ENCODE results near the gene TOP1.
"Not testable (repeated sequence)": the region's sequence is repeated elsewhere in the genome, so short reads cannot be mapped to it uniquely, and the experiment has no call there.

The TOP1 gene

DNA sequence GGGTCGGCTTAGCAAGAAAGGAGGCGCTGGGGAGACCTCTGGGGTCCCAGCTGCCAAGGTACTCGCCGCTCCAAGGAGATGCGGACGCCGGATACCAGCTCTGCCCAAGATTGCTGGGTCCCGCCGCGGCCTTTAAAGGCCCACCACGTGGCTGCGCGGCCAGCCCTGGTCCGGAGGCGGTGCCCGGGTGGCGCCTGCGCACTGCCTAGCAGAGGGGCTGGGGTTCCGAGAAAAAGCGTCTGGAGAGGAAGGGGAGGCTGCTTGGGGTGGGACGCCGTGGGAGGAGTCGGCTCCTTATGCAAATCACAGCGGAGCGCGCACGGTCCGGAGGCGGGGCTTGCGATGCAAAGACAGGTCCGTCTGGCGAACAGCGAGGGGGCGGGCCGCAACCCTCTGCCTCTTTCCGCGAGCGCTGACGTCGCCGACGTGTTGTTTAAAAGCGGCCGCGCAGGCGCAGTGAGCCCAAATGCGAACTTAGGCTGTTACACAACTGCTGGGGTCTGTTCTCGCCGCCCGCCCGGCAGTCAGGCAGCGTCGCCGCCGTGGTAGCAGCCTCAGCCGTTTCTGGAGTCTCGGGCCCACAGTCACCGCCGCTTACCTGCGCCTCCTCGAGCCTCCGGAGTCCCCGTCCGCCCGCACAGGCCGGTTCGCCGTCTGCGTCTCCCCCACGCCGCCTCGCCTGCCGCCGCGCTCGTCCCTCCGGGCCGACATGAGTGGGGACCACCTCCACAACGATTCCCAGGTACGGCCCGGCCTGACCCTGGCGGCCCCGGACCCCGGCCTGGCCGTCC, at the start of gene TOP1:
Gene TOP1 (plus strand): TSS at position 464 of the 791 bp plus-strand sequence. CDS start 246 bp downstream, at position 710.
- peak; percentile 100 for DNase-seq

DNA sequence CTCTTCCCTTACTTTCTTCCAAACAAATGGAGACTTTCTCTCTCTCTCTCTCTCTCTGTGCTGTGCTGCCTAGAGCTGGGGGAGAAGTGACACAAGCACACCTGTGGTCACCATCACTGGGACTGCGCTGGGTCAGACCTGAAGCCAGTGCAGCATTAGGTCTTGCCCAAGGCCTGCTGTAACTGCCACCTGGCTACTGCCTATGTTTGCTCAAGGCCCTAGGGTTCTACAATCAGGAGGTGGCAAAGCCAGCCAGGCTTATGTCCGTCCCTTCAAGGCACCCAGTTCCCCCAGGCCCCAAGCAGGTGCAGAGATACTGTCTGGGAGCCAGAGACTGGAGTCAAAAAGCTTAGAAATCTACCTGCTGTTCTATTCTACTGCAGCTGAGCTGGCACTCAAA, 49.4 kb upstream of the TOP1 start:
- no peak for DNase-seq

DNA sequence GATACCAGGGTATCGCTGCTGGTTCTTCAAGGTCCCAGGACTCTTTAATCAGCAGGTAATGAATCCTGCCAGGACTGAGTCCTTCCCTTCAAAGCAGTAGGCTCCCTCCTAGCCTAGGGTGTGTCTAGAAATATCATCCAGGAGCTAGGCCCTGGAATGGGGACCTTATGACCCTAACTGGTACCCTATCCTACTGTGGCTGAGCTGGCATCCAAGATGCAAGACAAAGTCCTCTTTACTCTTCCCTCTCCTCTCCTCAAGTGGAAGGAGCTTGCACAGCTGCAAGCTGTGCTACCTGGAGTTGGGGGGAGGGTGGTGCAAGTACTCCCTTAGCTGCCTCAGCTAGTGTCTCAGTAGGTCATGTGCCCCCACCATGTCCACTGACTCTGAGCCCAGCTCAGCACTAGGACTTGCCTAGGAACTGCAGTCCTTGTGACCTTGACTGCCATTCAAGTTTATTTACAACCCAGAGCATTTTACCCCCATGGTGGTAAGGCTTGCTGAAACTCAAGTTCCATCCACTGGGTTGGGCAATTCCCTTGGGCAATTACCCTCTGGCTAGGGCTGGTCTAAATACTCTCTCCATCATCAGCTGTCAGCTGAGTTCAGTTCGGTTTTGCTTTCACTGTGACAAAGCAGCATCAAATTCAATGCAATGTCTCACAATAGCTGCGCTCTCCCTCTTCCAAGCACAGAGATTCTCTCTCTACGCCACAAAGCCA, 48.4 kb upstream of the TOP1 start:
- no peak for DNase-seq

DNA sequence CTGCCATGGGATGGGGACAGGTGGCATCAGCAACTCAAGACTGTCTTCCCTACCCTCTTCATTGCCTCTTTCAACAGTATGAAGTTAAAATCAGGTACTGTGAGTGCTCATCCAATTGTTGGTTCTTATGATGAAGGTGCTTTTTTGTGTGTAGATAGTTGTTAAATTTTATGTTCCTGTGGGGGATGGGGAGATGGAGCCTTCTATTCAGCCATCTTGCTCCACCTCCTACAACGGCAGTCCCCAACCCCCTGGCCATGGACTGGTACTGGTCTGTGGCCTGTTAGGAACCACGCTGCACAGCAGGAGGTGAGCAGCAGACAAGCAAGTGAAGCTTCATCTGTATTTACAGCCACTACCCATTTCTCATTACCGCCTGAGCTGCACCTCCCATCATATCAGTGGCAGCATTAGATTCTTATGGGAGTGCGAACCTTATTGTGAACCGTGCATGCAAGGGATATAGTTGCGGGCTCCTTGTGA, 47.8 kb upstream of the TOP1 start:
- DNase-seq = no peak

DNA sequence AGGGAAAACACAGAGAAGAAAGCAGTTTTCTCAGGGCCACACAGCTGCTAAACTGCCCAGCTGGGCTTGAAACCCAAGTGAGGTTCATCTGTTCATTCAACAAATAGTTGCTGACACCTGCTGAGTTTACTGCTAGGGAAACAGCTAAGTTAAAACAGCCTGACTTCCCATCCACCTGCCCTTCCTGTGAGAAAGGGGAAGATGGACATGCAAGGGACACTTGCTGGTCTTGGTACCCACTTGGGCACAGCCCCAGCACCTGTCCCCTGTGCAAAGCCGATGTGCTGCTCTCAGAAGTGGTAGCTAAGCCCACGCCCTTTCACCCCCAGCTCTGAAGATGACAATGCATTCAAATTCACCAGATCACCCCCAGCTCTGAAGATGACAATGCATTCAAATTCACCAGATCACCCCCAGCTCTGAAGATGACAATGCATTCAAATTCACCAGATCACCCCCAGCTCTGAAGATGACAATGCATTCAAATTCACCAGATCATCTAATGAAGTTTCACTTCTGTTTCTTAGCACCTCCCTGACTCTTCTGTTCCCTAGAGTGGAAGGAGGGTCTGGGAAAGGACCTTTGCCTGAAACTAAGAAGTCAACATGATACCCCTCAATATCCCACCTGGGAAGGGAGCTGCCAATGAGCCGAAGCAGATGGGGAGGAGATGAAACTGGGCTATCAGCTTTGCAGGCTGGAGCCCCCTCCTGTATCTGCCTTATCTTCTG, 46.0 kb upstream of the TOP1 start:
- DNase-seq = no peak

DNA sequence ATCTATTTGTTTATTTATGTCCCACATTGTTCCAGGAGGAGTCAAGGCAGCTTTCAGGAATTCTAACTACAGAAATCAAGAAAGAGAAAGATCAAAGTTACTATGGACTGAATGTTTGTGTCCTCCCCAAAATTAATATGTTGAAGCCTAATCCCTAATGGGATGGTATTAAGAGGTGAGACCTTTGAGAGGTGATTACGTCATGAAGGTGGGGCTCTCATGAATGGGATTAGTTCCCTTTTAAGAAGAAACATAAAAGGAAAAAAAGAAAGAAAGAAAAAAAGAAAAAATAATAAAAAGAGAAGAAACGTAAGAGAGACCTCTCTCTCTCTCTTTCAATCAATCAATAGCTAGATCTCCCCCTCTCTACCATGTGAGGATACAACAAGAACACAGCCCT, 44.7 kb upstream of the TOP1 start:
- DNase-seq = no peak

DNA sequence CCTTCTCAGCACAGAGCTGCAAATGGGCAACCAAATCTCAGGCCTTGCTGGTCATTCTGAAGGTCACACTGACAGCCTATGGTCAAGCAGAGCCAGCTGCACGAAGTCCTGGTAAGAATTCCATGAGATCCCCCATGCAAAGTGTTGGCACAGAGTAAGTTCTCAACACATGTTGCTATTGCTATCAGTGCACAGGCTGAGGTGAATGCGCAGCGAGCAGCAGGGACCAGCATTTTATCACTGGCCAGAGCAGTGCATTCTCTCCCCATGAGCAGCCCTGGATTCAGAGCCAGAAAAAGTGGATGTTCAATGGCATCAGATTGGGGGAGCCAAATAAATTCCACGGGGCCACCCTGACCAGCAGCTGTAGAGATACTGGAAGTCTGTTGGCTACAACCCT, 44.1 kb upstream of the TOP1 start:
- no peak for DNase-seq

DNA sequence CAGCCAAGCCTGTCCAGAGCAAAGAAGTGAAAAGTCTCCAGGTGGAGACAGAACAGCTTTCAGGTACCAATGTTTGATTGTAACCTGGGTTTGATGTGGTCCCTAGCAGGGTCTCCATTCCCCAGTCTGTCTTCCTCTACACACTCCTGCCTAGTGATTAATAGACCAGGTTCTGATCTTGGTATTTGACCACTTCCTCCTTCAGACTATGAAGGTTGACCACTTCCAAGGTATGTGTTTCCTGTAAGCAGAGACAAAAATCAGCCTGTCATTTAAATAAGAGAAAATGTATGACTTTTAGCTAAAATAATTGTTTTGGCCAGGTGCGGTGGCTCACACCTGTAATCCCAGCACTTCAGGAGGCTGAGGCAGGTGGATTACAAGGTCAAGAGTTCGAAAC, 41.8 kb upstream of the TOP1 start:
- no peak for DNase-seq

DNA sequence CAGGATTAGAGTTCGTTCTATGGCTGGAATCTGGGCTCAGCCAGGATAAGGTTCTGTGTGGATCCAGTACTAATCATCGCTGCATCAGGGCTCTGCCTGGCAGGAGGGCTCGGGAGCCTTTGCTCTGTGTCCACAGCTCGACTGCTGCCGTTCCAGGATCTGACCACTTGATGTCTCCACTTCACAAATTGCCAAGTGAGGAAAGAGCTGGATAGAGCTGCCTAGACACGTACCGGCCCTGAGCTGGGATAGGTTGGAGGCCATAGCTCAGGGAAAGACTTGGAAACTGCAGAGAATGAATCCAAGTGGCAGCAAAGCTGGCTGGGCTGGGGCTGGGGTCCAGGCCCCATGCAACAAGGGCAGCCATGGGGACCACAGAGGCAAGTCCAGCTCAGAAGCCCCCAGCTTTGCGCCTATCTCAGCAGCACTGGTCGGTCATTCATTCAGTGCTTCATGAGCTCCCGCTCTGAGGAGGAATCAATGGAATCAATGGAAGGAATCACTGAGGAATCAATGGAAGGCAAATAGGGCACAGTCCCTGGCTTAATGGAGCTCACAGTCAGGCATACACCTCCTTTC, 38.0 kb upstream of the TOP1 start:
- peak; percentile 90 for DNase-seq

DNA sequence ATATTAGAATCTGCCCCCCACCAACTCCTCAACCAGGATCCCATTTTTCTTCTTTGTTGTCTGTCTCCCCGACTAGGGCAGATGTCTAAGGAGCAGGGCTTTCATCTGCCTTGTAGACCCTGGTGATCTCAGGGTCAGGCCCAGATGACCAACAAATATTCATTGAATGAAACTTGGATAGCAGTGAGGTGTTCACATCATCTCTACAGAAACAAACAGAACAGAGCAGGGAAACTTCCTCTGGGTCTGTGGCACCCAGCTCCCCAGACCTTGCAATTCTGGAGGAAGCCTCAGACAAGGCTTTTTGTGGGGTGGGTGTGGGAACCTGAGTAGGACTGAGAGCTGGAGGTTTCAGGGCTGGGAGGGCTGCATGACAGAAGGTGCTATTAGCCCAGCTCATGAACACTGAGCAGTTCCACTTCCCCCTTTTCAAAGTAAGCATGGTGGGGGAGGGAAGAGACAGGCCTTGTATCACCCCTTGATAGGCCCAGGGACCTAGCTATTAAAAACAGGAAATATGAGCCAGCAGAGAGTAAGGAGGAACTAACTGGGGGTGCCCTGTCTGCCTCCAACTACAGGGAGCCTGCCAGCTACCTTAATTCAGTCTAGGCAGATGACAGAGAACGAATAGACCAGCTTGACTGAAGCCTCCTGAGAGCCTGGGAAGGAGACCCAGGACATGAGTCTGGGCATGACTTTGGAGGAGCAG, 37.3 kb upstream of the TOP1 start:
- DNase-seq = peak; percentile 39

DNA sequence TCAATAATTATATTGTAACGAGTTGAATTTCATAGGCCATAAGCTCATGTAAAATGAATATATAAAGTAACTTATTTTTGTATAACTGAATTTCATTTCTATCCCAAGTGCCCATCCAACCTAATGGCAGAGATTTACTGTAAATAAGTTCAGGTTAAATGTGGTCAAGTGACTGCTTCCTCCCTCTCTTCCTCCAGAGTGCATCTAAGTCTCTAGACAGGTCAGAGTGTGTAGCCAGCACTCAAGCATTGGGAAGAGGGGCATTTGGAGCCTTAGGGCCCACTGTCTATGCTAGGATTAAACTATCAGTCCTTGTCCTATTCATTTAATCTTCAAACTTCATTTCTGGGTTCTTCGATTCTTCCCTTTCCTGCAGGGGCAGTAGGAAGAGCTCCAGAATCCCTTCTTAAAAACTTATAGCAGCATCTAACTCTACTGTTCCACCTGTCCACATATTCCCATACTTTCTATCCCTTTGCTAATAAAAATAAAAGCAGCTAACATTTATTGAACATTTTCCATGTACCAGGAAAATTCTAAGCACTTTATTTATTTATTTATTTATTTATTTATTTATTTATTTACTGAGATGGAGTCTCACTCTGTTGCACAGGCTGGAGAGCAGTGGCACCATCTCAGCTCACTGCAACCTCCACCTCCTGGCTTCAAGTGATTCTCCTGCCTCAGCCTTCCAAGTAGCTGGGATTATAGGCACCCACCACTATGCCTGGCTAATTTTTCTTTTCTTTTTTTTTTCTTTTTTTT, 36.1 kb upstream of the TOP1 start:
- DNase-seq = no peak

DNA sequence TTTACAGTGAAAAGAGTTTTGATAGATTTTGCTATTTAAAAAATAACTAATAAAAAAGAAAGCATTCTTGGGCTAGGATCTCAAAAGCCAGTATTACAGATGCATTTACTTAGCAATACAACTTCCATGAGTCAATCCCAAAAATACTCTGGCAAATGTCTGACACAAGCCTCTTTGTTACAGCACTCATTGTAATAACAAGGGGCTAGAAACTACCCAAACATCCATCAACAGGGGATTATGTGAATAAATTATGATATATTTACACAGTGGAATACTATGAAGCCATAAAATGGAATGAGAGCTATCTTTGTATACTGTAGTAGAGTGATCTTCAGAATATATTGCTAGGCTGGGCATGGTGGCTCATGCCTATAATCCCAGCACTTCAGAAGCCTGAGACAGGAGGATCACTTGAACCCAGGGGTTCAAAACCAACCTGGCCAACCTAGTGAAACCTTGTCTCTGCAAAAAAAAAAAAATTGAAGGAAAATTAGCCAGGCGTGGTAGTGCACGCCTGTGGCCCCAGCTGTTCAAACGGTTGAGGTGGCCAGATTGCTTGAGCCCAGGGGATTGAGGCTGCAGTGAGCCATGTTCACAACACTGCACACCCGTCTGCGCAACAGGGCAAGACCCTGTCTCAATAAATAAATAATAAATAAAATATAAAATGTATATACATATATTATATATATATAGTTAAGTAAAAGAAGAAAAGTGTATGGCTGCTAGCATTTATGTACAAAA, 34.7 kb upstream of the TOP1 start:
- DNase-seq = no peak

DNA sequence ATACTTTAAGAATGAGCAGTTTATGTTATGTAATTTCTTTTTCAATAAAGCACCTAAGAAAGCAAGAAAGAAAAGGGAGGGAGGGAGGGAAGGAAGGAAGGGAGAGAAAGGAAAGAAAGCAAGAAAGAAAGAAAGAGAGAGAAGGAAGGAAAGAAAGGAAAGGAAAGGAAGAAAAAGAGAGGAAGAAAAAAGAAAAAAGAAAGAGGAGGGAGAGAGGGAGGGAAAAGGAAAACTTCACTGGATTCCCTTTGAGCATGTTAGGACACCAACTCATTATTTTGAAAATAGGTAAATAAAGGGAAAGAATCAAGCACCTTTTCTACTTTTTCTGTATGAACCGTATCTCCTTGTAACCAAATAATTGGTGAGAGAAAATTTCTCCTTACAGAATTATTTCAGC, 32.3 kb upstream of the TOP1 start:
- no peak for DNase-seq

DNA sequence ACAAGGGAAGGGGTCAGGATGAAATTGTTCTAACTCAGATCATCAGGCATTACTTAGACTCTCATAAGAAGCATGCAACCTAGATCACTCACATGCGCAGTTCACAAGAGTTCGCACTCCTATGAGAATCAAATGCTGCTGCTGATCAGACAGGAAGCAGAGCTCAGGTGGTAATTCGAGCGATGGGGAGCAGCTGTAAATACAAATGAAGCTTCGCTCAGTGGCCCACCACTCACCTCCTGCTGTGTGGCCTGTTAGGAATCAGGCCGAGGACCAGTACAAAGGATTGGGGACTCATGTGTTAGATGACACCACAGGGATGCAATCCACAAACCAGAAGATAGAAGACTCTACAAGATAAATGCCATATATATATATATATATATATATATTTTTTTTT, 31.5 kb upstream of the TOP1 start:
- no peak for DNase-seq

DNA sequence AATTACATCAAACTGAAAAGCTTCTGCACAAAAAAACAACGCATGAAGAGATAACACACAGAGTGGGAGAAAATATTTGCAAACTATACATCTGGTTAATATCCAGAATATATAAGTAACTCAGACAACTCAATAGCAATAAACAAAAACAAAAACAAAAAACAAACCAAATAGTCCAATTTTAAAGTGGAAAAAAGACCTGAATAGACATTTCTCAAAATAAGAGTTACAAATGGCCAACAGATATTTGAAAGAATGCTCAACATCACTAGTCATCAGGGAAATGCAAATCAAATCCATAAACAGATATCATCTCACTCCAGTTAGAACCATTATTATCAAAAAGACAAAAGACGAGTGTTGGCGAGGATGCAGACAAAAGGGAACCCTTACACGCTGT, 28.8 kb upstream of the TOP1 start:
- no peak for DNase-seq

DNA sequence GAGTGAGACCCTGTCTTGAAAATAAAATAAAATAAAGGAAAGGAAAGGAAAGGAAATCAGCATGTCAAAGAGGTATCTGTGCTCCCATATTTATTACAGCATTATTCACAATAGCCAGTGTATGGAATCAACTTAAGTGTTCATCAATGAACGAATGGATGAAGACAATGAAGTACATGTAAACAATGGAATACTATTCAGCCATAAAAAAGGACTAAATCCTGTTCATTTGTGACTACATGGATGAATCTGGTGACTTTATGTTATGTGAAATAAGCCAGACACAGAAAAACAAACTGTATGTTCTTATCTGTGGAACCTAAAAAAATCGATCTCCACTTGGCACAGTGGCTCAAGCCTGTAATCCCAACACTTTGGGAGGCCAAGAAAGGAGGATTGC, 28.0 kb upstream of the TOP1 start:
- DNase-seq = no peak

DNA sequence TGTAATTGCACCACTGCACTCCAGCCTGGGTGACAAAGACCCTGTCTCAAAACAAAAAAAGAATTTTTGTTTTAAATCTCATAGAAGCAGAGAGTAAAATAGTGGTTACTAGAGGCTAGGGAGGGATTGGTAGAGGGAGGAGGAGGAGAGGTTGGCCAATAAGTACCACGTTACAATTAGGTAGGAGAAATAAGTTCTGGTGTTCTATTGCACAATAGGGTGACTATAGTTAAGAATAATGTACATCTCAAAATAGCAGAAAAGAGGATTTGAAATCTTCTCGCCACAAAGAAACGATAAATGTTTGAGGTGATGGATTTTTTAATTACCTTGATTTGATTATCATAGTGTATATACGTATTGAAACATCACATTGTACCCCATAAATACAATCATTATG, 27.1 kb upstream of the TOP1 start:
- DNase-seq = no peak

DNA sequence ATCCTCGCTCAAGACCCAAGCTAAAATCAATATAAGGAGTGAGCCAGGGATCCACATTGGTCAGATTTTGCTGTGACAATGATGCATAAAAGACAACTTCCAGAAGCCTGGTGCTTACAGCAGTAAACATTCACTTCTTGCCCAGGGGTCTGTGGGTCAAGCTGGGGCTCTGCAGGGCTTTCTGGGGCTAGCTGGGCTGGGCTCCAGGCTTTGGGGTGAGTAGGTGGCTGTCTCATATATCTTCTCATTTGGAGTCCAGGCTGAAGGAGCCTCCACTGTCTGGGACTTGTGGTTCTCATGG, 25.8 kb upstream of the TOP1 start:
- no peak for DNase-seq

DNA sequence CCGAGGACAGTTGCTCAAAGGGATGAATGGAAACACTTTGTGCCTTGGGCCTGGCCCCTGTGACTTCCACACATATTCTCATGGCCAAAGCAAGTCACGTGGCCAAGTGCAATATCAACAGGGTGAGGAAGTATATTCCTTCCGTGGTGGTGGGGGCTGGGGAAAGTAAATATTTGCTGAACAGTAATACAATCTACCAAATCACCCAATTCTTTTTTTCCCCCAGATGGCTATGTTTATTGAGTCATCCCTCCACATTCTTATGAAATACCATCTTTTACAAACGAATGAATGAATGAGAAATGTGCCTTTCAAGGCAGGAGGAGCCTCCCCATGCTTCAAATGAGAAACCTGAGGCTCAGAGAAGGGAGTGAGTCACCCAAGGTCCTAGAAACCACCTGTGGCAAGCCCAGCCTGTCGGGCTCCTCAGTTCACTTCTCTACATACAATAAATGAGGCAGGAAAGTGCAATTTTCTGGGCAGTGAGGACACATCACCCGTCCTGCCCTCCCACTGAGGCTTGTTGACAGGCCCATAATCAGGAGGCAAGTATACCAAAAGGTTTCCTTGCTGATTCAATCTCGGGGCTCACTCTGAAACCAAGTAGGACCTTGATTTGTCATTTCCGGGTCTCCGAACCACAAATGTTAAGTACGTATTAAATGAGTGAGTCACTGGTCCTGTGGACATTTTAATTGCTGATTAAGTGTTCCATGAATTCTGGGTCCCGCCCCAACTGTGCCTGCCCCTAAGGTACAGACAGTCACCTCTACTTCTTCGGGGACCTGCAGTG, 25.3 kb upstream of the TOP1 start:
- peak; percentile 99 for DNase-seq

DNA sequence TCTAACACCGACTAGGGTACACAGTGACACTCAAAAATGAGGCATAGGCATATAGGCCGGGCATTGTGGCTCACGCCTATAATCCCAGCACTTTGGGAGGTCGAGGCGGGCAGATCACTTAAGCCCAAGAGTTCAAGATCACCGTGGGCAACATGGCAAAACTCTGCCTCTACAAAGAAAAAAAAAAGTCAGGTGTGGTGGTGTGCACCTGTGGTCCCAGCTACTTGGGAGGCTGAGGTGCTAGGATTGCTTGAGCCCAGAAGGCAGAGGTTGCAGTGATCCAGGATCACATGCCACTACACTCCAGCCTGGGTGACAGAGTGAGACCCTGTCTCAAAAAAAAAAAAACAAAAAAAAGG, 24.7 kb upstream of the TOP1 start:
- DNase-seq = not testable (repeated sequence)

Measured in EL (cell line).